Kidney tubule cell (primary cell): Measurements from ENCODE around the gene PRKAG2.

Source experiments
- DNase-seq: peaks from one replicate; pipeline ENCODE4 v3.0.0-alpha.2; 2018; ENCODE audit warnings: low spot score

Gene PRKAG2

DNA sequence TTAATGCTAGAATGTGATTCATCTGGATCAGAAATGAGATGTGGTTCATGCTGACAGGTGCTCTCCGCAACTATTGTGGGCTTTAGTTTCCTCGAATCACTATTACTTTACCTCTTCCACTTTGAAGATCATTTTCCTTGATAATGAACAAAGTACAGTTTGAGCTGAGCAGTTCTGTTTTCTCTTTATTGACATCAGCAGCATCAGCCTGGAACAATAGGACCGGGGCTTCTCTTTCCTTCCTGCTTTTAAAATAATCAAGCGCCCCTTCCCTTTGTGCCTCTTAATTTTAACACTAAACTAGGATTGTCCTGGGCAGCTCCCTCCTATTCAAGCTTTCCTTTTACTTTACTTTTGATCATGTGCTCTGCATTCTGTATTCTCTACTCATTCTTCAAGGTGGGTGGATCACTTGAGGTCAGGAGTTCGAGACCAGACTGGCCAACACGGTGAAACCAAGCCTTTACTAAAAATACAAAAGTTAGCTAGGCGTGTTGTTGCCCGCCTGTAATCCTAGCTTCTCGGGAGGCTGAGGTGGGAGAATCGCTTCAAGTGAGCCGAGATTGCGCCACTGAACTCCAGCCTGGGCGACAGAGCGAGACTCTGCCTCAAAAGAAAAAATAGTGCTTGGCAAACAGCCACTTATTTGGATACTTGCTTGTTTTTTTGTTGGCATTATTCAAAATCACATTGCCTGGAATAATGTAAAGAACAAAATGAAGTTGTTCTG is 290.2 kb downstream of the PRKAG2 start:
- DNase-seq, result no peak

DNA sequence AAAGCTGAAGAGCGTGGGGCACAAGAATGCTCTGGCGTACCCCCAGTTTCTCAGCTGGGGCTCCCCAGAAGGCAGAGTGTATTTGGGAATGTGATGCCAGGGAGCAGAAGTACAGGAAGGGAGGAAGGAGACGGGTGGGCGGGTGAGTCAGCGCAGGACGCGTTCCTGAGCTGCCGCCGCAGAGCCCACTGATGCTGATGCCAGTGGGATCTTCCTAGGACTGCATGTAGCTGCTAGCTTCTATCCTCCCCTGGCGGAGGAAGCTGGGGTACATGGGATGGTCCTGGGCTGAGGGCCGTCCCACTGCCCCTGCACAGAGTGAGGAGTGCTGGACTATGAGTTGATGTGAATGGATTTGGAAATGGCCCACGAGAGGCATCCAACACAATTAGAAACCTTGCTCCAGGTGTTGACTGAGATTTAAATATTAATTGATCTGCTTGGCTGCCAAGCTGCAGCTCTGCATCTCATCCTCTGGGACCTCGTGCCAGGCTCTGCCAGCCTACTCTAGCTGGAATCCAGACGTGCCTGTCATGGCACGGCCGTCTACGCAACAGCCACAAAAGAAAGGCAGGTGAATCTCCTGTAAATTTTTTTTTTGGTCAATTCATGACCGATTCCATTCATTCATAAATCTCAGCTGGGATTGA is 291.0 kb downstream of the PRKAG2 start:
- DNase-seq, result no peak

DNA sequence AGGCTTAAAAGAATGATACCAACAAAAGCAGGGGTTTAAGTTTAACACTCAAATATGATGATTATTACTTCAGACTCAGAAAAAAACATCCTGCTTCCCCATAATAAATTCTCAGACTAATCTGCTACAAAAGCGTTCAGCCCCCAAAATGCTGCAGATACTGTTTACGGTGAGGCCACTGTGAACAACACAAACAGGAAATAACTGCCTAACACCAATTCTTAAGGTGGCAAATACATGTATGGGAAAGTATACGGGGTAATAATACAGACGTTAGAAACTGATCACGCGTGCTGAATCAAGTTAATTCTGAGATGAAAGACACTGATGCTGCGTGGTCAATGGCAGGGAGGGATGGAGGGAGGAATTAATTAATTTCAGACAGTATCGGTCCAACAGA is 295.2 kb downstream of the PRKAG2 start:
- no peak for DNase-seq

DNA sequence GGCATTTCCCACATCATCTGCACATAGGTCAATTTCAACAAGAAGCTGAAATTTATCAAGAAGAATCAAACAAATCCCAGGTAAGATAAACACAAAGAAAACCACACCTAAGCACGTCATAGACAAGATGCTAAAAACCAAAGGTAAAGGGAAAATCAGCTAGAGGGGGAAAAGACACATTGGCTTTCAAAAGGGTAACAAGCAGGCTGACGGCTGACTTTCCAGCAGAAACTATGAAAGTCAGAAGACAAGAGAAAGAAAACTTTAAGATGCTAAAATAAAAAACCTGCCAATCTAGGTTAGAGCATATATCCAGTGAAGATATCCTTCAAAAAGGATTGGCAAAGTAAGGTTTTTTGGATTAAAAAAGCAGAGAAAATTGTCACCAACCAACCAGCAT is 297.3 kb downstream of the PRKAG2 start:
- no peak for DNase-seq

DNA sequence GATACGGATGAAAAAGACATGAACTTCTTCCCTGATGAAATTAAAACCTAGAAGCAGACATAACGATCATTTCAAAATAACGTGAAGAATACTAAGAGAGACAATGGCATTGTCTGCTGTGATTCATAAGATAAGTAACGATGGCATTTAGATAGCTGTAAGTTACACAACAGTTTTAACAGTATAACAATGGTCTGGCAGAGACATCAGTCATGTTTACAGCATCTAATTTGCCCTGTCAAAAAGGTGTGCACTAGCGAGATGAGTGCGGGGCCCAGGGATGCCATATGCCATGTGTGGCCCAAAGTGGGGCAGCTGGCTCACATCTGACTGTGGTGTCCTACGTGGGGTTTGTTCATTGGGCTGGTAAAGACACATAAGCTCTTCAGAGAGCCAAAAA is 301.5 kb downstream of the PRKAG2 start:
- DNase-seq, result no peak

DNA sequence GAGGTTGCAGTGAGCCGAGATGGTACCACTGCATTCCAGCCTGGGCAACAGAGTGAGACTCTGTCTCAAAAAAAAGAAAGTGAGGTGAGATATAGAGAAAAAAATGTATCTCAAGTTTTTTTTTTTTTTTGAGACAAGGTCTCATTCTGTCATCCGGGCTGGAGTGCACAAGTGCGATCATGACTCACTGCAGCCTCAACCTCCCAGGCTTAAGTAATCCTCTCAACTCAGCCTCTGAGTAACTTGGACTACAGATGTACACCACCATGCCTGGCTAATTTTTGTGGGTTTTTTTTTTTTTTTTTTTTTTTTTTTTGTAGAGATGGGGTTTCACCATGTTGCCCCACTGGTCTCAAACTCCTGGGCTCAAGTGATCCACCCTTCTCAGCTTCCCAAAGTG is 303.9 kb downstream of the PRKAG2 start:
- peak; percentile 86 for DNase-seq

DNA sequence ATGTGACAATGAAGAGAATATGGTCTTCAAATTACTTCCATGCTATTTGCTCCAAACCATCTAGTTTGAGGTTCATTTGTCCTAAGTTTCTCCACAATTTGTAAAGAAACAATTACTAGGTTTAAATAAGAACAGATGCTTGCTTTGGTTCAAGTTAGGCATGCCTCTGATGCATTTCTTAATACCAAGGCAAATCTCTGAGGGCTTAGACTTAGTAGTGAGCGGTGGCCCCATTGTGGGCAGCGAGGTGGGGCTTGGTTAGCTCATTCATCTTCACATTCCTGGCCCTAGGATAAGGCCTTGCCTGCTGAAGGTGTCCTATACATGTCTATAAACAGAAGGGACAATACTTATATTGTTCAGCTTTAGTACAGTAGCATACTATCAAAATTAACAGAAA is 304.8 kb downstream of the PRKAG2 start:
- DNase-seq, result no peak

DNA sequence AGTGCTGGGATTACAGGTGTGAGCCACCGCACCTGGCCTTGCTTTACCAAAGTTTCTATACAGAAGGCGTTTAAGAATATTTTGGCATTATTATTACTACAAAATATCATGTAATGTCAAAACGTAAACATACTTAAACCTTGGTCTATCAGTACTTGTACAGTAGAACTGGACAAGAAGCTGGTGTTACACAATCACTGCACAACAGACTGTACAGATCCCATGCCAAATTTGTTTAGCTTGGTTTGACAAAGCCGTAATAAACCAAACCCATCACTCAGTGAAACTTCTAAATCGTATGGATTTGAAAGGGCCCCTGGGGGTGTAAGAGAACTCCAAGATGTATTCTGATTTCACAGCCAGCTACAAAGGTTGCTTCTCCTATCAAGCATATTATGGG is 305.4 kb downstream of the PRKAG2 start:
- DNase-seq, result no peak

DNA sequence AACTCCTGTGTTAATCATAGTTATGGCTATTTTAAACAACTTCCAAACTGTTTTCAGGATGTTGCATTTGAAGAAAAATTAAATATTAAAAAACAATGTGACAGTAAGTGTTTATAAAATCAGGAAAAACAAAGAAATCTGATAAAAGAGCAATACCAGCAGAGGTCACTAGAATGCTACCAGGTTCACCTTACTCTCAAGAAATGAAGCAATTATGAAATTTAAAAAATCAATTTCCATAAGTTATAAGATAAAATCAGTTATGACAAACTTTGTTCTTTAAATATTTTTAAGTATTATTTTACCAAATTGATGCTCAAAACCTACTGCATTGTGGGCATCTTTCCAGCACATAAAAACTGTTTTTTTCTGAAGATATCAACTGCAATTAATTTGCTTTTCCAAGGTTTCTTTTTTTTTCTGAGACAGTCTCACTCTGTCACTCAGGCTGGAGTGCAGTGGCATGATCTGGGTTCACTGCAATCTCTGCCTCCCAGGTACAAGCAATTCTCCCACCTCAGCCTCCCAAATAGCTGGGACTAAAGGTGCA is 306.5 kb downstream of the PRKAG2 start:
- no peak for DNase-seq

DNA sequence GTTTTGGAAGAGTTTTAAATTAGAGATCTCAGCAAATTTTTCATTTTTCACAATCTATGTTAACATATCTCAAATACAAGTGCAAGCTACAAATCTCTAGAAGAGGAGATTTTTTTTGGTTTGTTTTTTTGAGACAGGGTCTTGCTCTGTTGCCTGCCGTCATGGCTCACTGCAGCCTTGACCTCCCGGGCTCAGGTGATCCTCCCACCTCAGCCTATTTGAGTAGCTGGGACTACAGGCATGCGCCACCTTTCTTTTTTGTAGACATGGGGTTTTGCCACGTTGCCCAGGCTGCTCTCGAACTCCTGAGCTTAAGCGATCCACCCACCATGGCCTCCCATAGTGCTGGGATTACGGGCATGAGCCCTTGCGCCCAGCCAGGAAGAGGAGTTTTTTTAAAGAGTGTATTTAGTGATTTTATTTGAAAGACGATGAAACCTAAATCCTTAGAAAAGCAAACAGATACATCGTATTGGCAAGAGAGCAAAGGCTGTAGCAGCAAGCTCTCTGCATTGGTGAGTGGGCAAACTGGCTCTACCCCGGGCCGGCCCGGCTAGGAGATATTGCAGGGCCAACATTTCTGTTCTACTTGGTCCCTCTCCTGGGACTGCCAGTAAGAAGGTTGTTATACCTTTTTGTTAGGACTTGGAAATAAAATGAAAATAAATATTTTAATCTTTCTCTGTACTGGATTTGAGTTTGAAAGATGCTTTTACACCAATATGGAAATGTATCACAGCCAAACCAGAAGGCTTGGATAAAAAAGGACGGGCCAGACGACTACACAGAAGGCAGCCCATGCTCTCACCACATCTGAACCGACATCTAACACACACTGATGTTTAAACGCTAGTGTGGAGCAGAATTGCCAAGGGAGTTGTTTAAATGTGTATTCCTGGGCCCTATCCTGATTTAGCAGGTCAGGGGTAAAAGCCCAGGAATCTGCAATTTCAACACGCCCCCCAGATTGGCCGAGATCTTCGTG is 307.7 kb downstream of the PRKAG2 start:
- no peak for DNase-seq

DNA sequence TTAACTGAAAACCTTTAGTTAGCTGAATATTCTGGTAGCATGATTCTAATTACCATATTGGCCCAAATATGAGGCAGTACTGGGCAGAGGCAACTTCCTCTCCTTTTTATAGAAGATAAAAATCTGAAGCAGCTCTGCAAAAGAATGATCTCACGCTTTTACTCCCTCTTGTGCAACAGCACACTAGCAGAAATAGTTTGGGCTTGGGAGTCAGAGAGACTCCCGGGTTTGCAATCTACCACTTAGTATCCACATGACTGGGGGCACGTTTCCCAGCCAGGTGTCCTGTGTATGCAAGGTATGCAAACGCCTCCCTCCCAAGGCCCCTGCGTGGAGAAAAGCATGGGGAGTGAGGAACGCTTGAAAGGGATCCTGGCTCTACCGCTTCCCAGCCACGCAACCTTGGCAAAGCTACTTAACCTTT is 310.0 kb downstream of the PRKAG2 start:
- DNase-seq, result no peak

DNA sequence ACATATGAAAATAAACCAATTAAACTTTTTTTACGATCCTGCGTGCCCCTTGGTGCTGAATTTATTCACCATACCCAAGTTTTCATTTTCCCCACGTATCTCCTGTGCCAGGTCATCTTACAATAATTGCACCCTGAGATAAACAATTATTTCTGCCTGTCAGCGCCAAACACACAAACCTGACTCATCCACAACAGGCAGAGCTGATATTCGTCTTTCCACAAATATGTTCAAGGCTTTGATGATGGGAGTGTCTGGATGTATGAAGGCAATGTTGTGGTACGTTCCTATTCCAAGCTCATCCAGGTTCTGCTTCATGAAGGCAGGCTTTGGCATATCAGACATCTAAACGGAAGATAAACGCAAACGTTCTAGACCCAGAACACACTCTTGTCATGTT is 311.4 kb downstream of the PRKAG2 start:
- no peak for DNase-seq

DNA sequence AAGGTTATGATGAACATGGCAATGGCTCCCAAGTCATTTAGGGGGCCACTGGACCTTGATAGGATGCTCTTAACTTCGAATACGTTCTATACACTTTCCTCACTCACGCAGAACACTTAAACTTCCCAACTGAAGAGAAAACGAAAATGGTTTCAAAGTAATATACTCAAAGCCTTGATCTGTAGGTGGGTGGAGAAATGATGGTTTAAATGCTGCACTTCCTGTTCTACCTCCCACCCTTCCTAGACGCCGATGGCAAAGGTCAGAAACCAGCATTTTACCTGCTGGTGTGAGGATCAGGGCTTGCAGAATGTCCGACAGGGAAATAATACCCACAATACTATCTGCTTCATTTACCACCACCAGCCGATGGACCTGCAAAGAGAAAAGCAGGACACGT is 316.7 kb downstream of the PRKAG2 start:
- DNase-seq, result no peak

DNA sequence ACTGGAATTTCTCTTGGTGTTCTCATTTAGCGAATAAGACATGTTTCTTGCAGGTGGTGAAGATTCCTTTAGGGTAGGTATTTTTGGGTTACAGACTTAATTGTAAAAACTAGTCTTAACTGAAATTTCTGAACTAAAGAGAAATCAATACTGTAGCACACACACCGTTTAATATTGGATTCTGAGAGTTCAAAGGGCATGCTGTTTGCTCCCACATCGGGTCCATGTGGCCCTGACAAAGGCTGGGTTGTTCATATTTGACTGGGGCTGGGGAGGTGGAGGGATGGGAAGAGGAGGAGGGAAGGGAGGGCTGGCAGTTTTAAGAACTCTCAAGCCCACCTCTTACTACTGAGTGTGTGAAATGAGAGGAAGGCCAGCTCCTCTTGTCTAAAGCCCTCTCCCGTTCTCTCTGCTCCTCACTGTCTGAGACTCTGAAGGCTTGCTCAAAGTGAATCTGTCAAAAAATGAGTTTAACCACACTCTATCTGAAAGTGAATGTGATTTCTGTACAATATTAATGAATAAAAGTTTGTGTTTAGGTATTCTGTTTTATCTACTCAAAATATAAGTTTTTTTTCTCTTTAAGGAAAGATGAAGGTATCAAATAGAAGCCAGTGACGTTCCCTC is 317.2 kb downstream of the PRKAG2 start:
- DNase-seq, result no peak

DNA sequence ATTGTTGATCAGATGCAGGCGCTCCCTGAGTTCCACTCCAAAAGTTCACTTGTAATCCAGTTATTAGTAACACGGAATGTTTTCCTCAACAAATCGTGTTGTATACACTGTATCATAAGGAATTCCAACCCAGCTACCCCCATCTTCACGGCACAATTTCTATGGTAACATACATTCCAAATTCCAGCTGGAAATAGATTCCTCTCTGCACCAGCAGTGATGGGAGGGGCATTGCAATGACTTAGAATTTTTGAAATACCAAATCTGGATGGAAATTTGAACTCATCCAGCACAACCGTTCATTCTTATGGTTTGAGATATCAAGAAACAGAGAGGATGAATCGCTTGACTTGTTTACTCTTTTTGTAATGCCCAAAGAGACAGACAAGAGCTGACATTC is 318.3 kb downstream of the PRKAG2 start:
- DNase-seq, result no peak

DNA sequence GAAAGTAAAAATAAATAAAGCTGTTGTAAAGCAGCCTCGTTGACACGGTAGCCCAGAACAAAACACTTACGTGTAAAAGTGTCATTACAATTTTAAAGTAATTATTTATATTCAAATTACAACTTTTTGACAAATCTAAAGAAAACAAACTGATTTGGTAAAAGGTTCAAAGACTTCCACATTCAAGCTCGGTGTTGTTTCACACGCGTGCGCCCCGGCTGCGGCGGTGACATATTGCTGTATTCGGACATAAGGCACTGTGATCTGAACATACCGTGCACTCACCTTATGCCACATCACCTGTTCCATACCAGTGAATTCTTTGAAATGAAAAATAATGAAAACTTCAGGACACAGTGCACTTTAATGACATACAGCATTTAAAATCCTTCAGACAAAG is 320.3 kb downstream of the PRKAG2 start:
- DNase-seq, result no peak

DNA sequence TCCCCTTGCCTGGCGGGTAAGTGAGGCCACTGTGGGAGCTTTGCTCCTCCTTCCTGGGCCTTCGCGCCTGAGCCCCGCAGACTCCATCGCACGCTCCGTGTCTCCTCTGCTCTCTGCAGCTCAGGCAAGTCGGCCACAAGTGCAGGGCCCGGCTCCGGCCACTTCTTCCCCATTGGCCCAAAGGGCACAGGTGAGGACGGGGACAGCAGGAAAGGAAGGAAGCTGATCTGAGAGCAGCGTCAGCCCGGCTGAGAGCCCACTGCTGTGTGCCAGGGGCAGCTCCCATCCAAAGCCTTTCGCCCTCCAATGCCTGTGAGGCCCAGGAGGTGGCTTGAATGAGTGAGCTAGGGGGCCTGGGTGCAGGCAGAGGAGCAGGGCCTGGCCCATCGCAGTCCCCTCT is 323.6 kb downstream of the PRKAG2 start:
- no peak for DNase-seq

DNA sequence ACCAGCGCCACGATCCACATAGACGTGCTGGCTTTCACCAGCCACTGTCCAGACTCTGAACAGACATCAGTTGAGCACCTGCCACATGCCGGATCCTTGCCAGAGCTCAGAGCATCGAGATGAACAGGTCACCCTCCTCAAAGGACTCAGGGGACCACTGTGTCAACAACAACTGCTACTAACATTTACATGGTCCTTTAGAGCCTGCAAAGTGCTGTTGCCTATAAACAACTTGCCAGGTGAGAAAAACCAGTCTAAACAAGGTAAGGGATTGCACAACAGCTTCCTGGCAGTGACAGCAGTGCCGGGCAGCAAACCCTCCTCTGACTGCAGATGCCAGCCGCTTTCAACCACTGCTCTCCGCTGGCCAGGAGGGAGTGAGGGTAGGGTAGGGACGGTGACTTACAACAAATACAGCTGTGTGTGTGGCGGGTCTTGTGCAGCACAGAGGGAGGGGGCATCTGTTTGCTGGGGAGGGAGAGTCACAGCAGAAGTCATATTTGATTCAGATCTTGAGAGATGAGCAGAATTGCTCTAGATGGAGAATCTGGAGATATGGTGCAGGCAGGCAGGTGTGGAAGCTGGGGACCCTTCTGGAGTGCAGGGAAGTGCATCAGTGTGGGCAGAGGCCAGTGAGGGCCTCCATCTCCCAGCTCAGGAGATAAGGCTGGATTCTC is 324.4 kb downstream of the PRKAG2 start:
- DNase-seq, result peak; percentile 43

DNA sequence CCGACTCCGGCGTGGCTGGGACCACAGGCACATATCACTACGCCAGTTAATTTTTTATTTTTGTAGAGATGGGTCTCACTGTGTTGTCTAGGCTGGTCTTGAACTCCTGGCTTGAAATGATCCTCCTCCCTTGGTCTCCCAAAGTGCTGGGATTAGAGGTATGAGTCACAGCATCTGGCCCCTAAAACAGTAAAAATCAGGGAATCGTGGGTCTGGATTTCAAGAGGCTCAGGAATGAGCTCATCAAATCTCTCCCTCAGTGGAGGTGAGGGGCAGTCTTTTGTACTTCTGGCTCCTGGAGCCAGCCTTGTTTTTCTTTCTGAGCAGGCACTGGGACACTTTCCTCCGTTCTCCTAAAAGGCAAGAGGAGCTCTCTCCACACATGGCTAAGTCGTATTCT is 325.1 kb downstream of the PRKAG2 start:
- no peak for DNase-seq

DNA sequence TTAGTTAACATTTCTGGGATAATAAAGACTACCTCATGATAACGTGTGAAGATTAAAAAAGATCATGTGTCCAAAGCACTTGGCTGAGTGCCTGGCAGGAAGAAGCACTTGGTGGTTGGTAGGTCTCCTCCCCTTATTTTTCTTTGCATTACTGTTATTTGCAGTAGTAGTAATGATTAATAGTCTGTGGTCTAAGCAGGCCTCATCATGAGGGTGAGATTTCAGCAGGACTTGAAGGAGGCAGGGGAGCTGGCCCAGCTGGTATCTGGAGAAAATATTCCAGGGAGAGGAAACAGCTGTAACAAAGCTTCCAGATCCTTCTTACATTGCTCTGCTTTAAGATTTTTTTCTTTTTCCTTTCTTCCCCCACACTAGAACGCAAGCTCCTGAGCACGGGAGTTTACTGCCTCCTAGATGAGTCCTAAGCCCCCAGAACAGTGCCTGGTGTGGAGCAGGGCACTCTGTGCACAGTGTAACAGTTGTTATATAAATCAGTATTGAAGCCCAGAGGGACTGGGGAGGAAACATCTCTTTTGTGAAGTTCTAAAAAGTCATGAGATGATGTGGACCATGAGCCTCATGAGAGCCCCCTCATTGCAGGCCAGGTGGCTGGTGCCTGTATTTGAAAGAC is 326.1 kb downstream of the PRKAG2 start:
- peak; percentile 95 for DNase-seq

DNA sequence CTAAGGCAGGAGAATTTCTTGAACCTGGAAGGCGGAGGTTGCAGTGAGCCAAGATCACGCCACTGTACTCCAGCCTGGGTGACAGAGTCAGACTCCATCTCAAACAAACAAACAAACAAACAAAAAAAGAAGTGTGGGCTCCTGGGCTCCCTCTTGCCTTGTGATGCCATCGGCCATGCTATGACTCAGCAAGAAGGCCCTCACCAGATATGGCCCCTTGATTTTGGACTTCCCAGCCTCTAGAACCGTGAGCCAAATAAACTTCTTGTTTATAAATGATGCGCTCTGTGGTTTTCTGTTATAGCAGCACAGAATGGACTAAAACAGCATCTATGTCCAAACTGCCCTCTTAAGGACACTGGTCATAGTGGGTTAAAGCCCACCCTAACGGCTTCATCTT is 327.3 kb downstream of the PRKAG2 start:
- no peak for DNase-seq
